SIG-M5 treated with dmso at 0.1 percent for 504 hours (cell line): ENCODE results near the gene TMEM178B.
"Not testable (repeated sequence)": the region's sequence is repeated elsewhere in the genome, so short reads cannot be mapped to it uniquely, and the experiment has no call there.

Experiments
- DNase-seq: peaks from one replicate; lab custom pipeline; 2025; ENCODE audit not compliant: unreplicated experiment; lab: John Stamatoyannopoulos, UW

TMEM178B gene

GRCh38 chr7:141378405-141378804 lies 304.5 kb downstream of the TMEM178B start:
- no peak for DNase-seq

- DNase-seq: no peak
Observed at GRCh38 chr7:141381794-141382427, 308.0 kb downstream of the TMEM178B start.

- DNase-seq: not testable (repeated sequence)
Observed at GRCh38 chr7:141383356-141383755, 309.5 kb downstream of the TMEM178B start.

GRCh38 chr7:141386881-141387280 lies 313.0 kb downstream of the TMEM178B start:
- DNase-seq: no peak

GRCh38 chr7:141387521-141388217 lies 313.8 kb downstream of the TMEM178B start:
- DNase-seq: no peak

GRCh38 chr7:141389140-141389796 lies 315.4 kb downstream of the TMEM178B start:
- no peak for DNase-seq

GRCh38 chr7:141390339-141390738 lies 316.5 kb downstream of the TMEM178B start:
- no peak for DNase-seq

GRCh38 chr7:141393056-141393455 lies 319.2 kb downstream of the TMEM178B start:
- no peak for DNase-seq

- DNase-seq: no peak
Observed at GRCh38 chr7:141397236-141398163, 323.6 kb downstream of the TMEM178B start.

- no peak for DNase-seq
Observed at GRCh38 chr7:141400356-141400755, 326.5 kb downstream of the TMEM178B start.

- DNase-seq: no peak
Observed at GRCh38 chr7:141402277-141402996, 328.6 kb downstream of the TMEM178B start.

- not testable (repeated sequence) for DNase-seq
Observed at GRCh38 chr7:141403846-141404245, 330.0 kb downstream of the TMEM178B start.

- no peak for DNase-seq
Observed at GRCh38 chr7:141406347-141406746, 332.5 kb downstream of the TMEM178B start.

- DNase-seq: no peak
Observed at GRCh38 chr7:141407893-141408292, 334.0 kb downstream of the TMEM178B start.

GRCh38 chr7:141408440-141408839 lies 334.6 kb downstream of the TMEM178B start:
- DNase-seq: no peak

- no peak for DNase-seq
Observed at GRCh38 chr7:141409219-141409618, 335.4 kb downstream of the TMEM178B start.

GRCh38 chr7:141409801-141410329 lies 336.0 kb downstream of the TMEM178B start:
- DNase-seq: no peak

GRCh38 chr7:141410353-141411000 lies 336.6 kb downstream of the TMEM178B start:
- no peak for DNase-seq

- DNase-seq: no peak
Observed at GRCh38 chr7:141411133-141411532, 337.3 kb downstream of the TMEM178B start.

- DNase-seq: no peak
Observed at GRCh38 chr7:141415999-141416398, 342.1 kb downstream of the TMEM178B start.
